M059J (cell line): ENCODE data around the gene MACC1. TPM values are rescaled to one million over a fixed set of nuclear protein-coding genes. Genes with fewer than 3 reads are reported as not detected.

Source experiments
- DNase-seq: peaks from one replicate; pipeline ENCODE4 v3.0.0-alpha.2; 2012; ENCODE audit warnings: low read depth
- total RNA-seq: library from RNA; depleted of rRNA; stranded (reverse); fragments of >200 nt; shearing (Covaris generic); gene quantifications from 2 replicates; pipeline ENCODE4 v1.2.3, GENCODE V29; 2014; rRNA removed

The MACC1 gene, protein sequence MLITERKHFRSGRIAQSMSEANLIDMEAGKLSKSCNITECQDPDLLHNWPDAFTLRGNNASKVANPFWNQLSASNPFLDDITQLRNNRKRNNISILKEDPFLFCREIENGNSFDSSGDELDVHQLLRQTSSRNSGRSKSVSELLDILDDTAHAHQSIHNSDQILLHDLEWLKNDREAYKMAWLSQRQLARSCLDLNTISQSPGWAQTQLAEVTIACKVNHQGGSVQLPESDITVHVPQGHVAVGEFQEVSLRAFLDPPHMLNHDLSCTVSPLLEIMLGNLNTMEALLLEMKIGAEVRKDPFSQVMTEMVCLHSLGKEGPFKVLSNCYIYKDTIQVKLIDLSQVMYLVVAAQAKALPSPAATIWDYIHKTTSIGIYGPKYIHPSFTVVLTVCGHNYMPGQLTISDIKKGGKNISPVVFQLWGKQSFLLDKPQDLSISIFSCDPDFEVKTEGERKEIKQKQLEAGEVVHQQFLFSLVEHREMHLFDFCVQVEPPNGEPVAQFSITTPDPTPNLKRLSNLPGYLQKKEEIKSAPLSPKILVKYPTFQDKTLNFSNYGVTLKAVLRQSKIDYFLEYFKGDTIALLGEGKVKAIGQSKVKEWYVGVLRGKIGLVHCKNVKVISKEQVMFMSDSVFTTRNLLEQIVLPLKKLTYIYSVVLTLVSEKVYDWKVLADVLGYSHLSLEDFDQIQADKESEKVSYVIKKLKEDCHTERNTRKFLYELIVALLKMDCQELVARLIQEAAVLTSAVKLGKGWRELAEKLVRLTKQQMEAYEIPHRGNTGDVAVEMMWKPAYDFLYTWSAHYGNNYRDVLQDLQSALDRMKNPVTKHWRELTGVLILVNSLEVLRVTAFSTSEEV
- 0.07 and 0.15 TPM in 2 replicates for total RNA-seq

DNA sequence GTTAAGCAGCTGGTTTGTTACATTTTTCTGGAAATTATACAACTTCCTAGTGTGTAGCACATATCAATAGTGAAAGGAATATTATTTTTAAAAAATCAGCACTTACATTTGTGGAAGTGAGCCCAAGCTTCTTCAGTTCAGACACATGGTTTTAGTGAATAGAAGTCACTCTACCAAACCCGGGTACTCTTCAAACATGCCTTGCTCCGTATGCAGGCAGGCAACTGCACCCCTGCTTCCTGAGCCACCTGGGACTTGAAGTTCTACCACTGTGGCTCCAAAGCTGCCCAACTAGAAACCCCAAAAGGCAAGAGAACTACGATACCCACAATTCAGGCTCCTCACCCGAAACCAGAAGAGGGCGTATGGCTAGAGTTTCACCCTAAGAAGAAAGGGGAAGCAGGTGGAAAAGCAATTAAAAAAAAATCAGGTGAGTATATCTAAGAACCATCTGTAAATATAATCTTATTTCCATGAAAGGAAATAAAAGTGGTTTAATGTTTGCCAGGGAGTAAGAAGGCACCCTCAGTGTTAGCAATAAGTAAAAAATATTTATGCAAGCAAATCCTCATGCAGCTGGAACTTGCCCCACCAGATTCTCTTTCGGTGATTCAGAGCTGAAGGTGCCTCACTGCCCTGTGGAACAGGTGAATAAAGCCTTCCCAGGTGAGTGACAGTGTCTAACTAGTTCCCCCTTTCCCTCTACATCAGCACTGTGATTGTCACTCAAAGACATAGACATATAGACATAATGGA lies at the start of gene MACC1:
TSS of gene MACC1 (minus strand) at position 192 of the 756 bp plus-strand sequence. CDS start 55,522 bp downstream, outside the sequence.
- no peak for DNase-seq

- no peak for DNase-seq
These were observed 47.4 kb upstream of the MACC1 start for GRCh38 chr7:20264623-20265022.

DNA sequence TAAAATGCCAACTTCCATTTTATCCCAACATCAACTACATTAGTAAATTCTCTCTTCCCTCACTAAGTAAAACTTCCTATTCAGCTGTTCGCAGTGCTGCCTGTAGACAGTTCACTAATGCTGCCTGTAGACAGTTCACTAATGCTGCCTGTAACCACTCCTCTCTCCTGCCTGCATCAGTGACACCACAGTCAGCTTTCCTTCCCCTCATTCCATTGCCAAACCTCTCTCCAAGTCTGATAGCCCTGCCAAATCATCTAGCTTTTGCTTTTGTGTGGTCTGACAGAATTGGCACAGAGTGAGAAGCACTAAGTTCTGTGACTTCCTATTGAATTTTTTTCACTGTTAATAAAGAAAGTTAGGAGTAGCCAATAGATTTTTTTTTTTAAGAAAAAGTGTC lies 43.0 kb upstream of the MACC1 start:
- DNase-seq, result peak; percentile 60

DNA sequence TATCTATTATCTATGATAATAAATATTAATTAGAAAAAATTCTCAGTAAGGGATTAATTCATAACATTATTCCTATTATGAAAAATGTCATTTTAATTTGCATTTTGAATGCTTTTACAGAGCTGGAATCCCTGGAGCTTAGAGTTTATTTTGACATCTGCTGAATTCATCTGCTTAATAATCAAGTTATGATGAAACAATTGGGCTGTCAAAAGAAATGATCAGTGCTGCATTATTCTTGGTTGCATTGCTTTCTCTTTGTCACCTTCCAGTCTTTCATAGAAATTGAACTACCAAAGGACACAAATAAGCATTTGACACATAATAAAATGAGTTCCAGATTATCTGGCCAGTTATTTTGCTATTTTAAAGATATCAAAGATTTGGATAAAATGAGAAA lies 40.0 kb upstream of the MACC1 start:
- DNase-seq, result no peak

DNA sequence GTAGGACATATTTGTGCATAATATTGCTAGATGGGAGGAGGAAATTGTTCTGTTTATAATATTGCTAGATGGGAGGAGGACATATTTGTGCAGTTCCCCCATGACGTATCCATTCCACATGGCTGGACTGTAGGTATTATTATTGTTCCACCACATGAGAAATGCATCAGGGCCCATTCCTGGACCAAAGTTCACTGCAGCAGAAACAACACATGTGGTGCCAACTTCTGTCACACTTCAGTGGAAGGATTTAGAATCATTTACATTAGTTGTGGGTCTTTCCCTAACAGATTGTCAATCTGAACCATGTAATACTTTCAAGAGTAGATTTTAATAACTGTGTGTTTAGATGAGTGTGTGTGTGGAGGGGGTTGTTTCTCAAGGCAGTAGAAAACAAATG lies 32.7 kb upstream of the MACC1 start:
- DNase-seq, result peak; percentile 42

DNA sequence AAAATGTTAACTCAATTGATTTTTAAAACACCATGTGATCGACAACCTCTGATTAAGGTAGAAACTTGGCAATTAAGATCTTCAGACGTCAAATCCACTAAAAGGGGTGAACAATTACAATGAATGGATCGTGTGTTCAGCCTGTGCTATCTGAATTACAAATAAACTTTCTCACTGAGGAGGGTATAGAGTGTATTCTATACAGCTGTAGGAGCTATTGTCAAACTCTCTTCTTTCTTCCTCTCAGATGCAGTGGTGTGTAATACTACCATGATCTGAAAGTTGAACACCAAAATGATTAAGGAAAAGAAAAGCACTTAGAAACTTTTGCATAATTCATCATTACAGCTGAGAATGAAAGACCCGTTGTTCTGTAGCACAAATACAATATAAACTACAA lies 32.2 kb upstream of the MACC1 start:
- no peak for DNase-seq

- DNase-seq, result no peak
These were observed 29.1 kb upstream of the MACC1 start for GRCh38 chr7:20246236-20246635.

DNA sequence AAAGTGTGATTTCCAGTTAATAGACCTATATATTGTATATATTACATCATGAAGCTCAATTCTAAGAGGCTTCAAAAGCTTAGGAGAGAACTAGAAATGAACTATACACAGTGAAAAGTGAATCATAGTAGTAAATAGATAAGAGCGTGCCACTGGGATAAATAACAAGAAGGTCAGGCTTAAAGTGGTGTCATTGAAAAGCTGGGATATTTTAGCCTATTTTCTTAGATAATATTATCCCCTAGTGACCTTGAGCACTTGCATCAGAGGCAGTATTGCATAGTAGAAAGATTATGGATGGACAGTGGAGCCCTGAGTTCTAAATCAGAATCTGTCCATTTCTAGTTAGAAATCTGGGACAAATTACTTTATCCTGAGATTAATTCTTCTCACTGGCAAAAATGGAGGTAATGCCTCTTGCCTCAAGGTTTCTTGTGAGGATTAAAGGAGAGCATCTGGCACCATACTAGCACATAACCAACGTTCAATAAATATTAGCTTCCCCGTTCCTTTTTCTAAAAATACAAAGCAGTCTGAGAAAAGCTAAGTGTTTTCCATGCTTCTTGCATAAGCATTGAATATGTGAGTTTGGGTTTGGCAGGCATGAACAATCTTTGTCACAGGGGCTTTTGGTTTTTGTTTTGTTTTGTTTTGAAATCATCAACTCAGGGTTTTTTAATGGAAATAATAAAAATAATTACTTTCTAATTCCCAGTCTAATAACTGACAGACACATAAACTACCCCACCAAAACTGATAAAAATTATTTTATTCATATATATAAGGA lies 27.3 kb upstream of the MACC1 start:
- no peak for DNase-seq

DNA sequence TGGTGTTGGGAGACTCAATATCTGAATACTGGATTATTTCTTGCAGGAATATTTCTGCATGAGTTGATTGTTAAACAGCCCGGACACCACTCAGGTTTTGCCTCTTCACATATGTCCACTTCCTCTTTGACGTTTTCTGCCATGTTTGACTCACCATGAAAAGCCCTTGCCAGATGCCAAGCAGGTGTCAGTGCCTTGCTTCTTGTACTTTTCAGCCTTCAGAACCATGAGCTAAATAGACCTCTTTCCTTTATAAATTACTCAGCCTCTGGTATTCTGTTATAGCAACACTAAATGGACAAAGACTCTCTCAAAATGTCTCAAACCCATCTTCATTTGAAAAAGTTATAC lies 24.7 kb upstream of the MACC1 start:
- DNase-seq, result no peak

GRCh38 chr7:20241194-20241910 lies 24.2 kb upstream of the MACC1 start:
- peak; percentile 96 for DNase-seq

- DNase-seq, result peak; percentile 60
These were observed 23.1 kb upstream of the MACC1 start for GRCh38 chr7:20240080-20240926.

DNA sequence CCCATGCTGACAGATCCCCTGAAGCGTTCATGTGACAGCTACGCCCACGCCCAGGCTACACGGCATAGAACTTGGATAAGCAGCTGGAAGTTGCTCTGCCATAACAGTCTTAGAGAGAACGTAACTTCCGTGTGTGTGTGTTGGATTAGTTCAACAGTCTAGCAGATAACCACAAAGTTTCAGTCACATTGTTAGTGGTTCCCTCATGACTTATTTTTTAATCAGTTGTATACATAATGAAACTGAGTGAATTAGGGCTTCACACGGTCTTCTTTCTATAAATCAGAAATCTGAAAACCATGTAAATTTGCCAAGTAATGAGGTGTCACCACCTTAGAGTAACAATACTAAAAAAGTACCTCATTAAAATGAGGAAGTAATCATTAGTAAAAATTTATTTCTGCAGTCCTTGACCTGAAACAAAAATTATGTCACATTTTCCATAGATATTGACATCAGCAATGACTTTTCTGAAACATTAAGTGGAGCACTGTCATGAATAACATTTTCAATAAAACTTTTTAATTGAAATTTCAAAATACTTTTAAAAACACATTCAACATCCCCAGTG lies 21.7 kb upstream of the MACC1 start:
- peak; percentile 67 for DNase-seq

GRCh38 chr7:20238194-20238753 lies 21.1 kb upstream of the MACC1 start:
- DNase-seq, result no peak

GRCh38 chr7:20237464-20238193 lies 20.4 kb upstream of the MACC1 start:
- no peak for DNase-seq

- peak; percentile 71 for DNase-seq
These were observed 19.6 kb upstream of the MACC1 start for GRCh38 chr7:20236790-20237189.

DNA sequence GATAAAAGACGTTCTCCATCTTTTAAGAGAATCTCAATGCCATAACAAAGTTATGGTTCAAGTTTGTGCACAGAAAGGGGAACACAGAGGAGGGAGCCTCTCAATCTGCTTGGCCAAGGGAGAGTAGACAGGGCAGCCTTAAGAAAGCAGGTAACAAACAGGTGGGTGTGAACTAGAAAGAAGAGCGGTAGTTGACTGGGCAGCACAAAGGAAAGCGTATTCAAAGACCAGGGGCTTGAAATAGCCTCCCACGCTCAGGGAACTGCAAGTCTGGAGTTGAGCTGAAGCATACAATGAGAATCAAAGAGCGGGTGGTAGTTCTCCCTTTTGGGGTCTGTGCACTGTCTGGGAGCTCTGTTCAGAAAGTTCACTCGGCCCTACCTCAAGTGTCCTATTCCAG lies 18.9 kb upstream of the MACC1 start:
- no peak for DNase-seq

DNA sequence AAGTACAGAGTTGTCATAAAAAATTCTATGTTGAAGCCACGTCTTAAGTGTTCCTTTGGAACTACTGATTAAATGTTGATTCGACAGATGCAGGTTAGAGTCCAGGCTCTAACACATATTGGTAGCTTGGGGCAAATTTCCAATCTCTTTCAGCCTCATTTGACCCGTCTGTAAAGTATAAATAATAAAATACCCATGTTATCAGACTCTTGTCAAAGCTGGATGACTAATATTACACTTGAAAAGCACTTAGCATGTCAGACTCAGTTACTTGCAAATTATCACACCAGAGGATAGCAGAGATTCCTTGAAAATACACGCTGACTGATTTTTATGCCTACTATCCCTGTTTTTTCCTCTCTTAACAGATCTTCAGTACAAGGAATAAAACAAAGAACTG lies 18.1 kb upstream of the MACC1 start:
- peak; percentile 32 for DNase-seq

GRCh38 chr7:20233362-20233761 lies 16.2 kb upstream of the MACC1 start:
- DNase-seq, result no peak
